Dermis microvascular lymphatic vessel endothelial cell (primary cell): ENCODE results near the gene NPAS3. TPM values are rescaled to one million over a fixed set of nuclear protein-coding genes. Genes with fewer than 3 reads are reported as not detected.

Experiments used
- DNase-seq, 2 donors: peaks; one replicate each; pipeline versions ENCODE4 v3.0.0 to v3.0.0-alpha.2; 2010; ENCODE audit warnings: low read depth in 2 of 2
- total RNA-seq: library from RNA; depleted of rRNA; stranded (reverse); fragments of >200 nt; gene quantifications from 2 replicates; pipeline ENCODE4 v1.2.1, GENCODE V29; 2014

NPAS3 gene
- total RNA-seq, 1 donor from 2014 or later: 0.13 TPM

- DNase-seq: no peak
These were observed 71.8 kb downstream of the NPAS3 start for GRCh38 chr14:33010495-33010894.

GRCh38 chr14:33014710-33015109, 76.0 kb downstream of the NPAS3 start:
- DNase-seq: no peak

GRCh38 chr14:33016613-33017012, 77.9 kb downstream of the NPAS3 start:
- no peak for DNase-seq

- DNase-seq: no peak
These were observed 78.3 kb downstream of the NPAS3 start for GRCh38 chr14:33017016-33017415.

GRCh38 chr14:33019346-33019745, 80.7 kb downstream of the NPAS3 start:
- DNase-seq: no peak

GRCh38 chr14:33026850-33027430, 88.3 kb downstream of the NPAS3 start:
- DNase-seq: no peak

GRCh38 chr14:33029511-33029910, 90.8 kb downstream of the NPAS3 start:
- no peak for DNase-seq

GRCh38 chr14:33030386-33030785, 91.7 kb downstream of the NPAS3 start:
- no peak for DNase-seq

GRCh38 chr14:33035416-33036194, 96.9 kb downstream of the NPAS3 start:
- DNase-seq: no peak

GRCh38 chr14:33039311-33039710, 100.6 kb downstream of the NPAS3 start:
- DNase-seq: no peak

- DNase-seq: no peak
These were observed 101.9 kb downstream of the NPAS3 start for GRCh38 chr14:33040372-33041140.

- DNase-seq: no peak
These were observed 103.9 kb downstream of the NPAS3 start for GRCh38 chr14:33042591-33042990.

GRCh38 chr14:33045760-33046159, 107.1 kb downstream of the NPAS3 start:
- no peak for DNase-seq

GRCh38 chr14:33052943-33053342, 114.3 kb downstream of the NPAS3 start:
- no peak for DNase-seq

- DNase-seq: no peak
These were observed 117.5 kb downstream of the NPAS3 start for GRCh38 chr14:33056213-33056612.

- DNase-seq: no peak
These were observed 118.9 kb downstream of the NPAS3 start for GRCh38 chr14:33057585-33057984.

- DNase-seq: no peak
These were observed 123.1 kb downstream of the NPAS3 start for GRCh38 chr14:33061667-33062325.

- no peak for DNase-seq
These were observed 123.8 kb downstream of the NPAS3 start for GRCh38 chr14:33062476-33062875.

GRCh38 chr14:33062881-33063280, 124.2 kb downstream of the NPAS3 start:
- DNase-seq: no peak

- no peak for DNase-seq
These were observed 124.8 kb downstream of the NPAS3 start for GRCh38 chr14:33063521-33063920.

- no peak for DNase-seq
These were observed 127.0 kb downstream of the NPAS3 start for GRCh38 chr14:33065634-33066033.

GRCh38 chr14:33068040-33068439, 129.4 kb downstream of the NPAS3 start:
- DNase-seq: no peak
